ENCODE data around the gene SAMD9. TPM values are rescaled to one million over a fixed set of nuclear protein-coding genes. Genes with fewer than 3 reads are reported as not detected.

Gene SAMD9
- total RNA-seq, 1 donor from 2014 or later: 15.0 TPM

GRCh38 chr7:93055543-93056107 is 62.2 kb downstream of the SAMD9 start:
- Mint-ChIP-seq H3K4me1 (ENCODE audit: unreplicated experiment) (peaks cover 6% of the 10 kb centered on the region), H3K4me3 (ENCODE audit: unreplicated experiment) (no peak overlapping the region)
- DNase-seq (ENCODE audit: extremely low spot score, unreplicated experiment): no peak

GRCh38 chr7:93054975-93055374 is 62.8 kb downstream of the SAMD9 start:
- H3K27me3 Mint-ChIP-seq (ENCODE audit: unreplicated experiment): peaks cover 11% of the 10 kb centered on the region
- TF ChIP-seq CTCF (IDR thresholded peaks at IDR 0.05): no peak
- peaks cover 6% of the 10 kb centered on the region for H3K4me1 Mint-ChIP-seq (ENCODE audit: unreplicated experiment)
- no peak overlapping the region for H3K27ac Mint-ChIP-seq (ENCODE audit: unreplicated experiment)
- no peak overlapping the region for H3K4me3 Mint-ChIP-seq (ENCODE audit: unreplicated experiment)
- H3K36me3 Mint-ChIP-seq (ENCODE audit: unreplicated experiment): no peaks in the 10 kb centered on the region
- H3K9me3 Mint-ChIP-seq (ENCODE audit: unreplicated experiment): no peaks in the 10 kb centered on the region
- DNase-seq (ENCODE audit: extremely low spot score, unreplicated experiment): no peak

More at GRCh38 chr7:93055543-93056107, 62.2 kb downstream of the SAMD9 start:
- peak; percentile 79 for TF ChIP-seq CTCF (IDR thresholded peaks at IDR 0.05)
- Mint-ChIP-seq H3K27me3 (ENCODE audit: unreplicated experiment) (peaks cover 15% of the 10 kb centered on the region), H3K27ac (ENCODE audit: unreplicated experiment) (no peak overlapping the region), H3K36me3 (ENCODE audit: unreplicated experiment) (no peaks in the 10 kb centered on the region), H3K9me3 (ENCODE audit: unreplicated experiment) (no peaks in the 10 kb centered on the region)

GRCh38 chr7:93053949-93054943 is 63.5 kb downstream of the SAMD9 start:
- Mint-ChIP-seq H3K36me3 (ENCODE audit: unreplicated experiment) (no peaks in the 10 kb centered on the region), H3K4me1 (ENCODE audit: unreplicated experiment) (peaks cover 6% of the 10 kb centered on the region), H3K27me3 (ENCODE audit: unreplicated experiment) (peaks cover 11% of the 10 kb centered on the region), H3K9me3 (ENCODE audit: unreplicated experiment) (peaks cover 3% of the 10 kb centered on the region), H3K27ac (ENCODE audit: unreplicated experiment) (no peak overlapping the region), H3K4me3 (ENCODE audit: unreplicated experiment) (no peak overlapping the region)
- DNase-seq (ENCODE audit: extremely low spot score, unreplicated experiment): no peak
- no peak for TF ChIP-seq CTCF (IDR thresholded peaks at IDR 0.05)

- Mint-ChIP-seq H3K4me1 (ENCODE audit: unreplicated experiment) (peaks cover 10% of the 10 kb centered on the region), H3K9me3 (ENCODE audit: unreplicated experiment) (peaks cover 9% of the 10 kb centered on the region), H3K36me3 (ENCODE audit: unreplicated experiment) (peaks cover 3% of the 10 kb centered on the region), H3K4me3 (ENCODE audit: unreplicated experiment) (no peak overlapping the region), H3K27ac (ENCODE audit: unreplicated experiment) (no peak overlapping the region), H3K27me3 (ENCODE audit: unreplicated experiment) (peaks cover 6% of the 10 kb centered on the region)
- TF ChIP-seq CTCF (IDR thresholded peaks at IDR 0.05): no peak
- DNase-seq (ENCODE audit: extremely low spot score, unreplicated experiment): no peak
Measured at GRCh38 chr7:93053209-93053948, 64.4 kb downstream of the SAMD9 start.

All from osteocyte (in vitro differentiated cells).